HG03196 (cell line): ENCODE results near the gene MINPP1.

Source experiments
- ATAC-seq: cut with Tn5 transposase; IDR thresholded peaks from one replicate; pipeline ENCODE4 v1.9.1; 2021; ENCODE audit not compliant: unreplicated experiment

The MINPP1 gene

GRCh38 chr10:87519582-87519981, 14.9 kb downstream of the MINPP1 start:
- no peak for ATAC-seq

GRCh38 chr10:87523731-87524130, 19.0 kb downstream of the MINPP1 start:
- no peak for ATAC-seq

GRCh38 chr10:87524296-87524695, 19.6 kb downstream of the MINPP1 start:
- no peak for ATAC-seq

GRCh38 chr10:87531908-87532622, 27.4 kb downstream of the MINPP1 start:
- ATAC-seq = no peak

GRCh38 chr10:87532696-87533095, 28.0 kb downstream of the MINPP1 start:
- no peak for ATAC-seq

GRCh38 chr10:87534173-87534858, 29.6 kb downstream of the MINPP1 start:
- peak; percentile 42 for ATAC-seq

- no peak for ATAC-seq
Observed at GRCh38 chr10:87538092-87539015, 33.7 kb downstream of the MINPP1 start.

- ATAC-seq = no peak
Observed at GRCh38 chr10:87541114-87541513, 36.4 kb downstream of the MINPP1 start.

GRCh38 chr10:87544721-87545120, 40.0 kb downstream of the MINPP1 start:
- no peak for ATAC-seq

GRCh38 chr10:87545783-87546182, 41.1 kb downstream of the MINPP1 start:
- ATAC-seq = no peak

GRCh38 chr10:87546210-87546609, 41.5 kb downstream of the MINPP1 start:
- no peak for ATAC-seq

- no peak for ATAC-seq
Observed at GRCh38 chr10:87546971-87547413, 42.3 kb downstream of the MINPP1 start.

GRCh38 chr10:87547734-87548311, 43.1 kb downstream of the MINPP1 start:
- no peak for ATAC-seq

GRCh38 chr10:87550741-87551140, 46.0 kb downstream of the MINPP1 start:
- ATAC-seq = no peak

GRCh38 chr10:87551326-87551725, 46.6 kb downstream of the MINPP1 start:
- ATAC-seq = no peak

- ATAC-seq = no peak
Observed at GRCh38 chr10:87552248-87552929, 47.7 kb downstream of the MINPP1 start.

- no peak for ATAC-seq
Observed at GRCh38 chr10:87557409-87557808, 52.7 kb downstream of the MINPP1 start.

- ATAC-seq = no peak
Observed at GRCh38 chr10:87558333-87558732, 53.6 kb downstream of the MINPP1 start.

- ATAC-seq = no peak
Observed at GRCh38 chr10:87559392-87559791, 54.7 kb downstream of the MINPP1 start.

GRCh38 chr10:87560495-87561129, 55.9 kb downstream of the MINPP1 start:
- no peak for ATAC-seq
